Right atrium auricular region (tissue), 2 donors: ENCODE data around the gene DHCR7. TPM values are rescaled to one million over a fixed set of nuclear protein-coding genes. Genes with fewer than 3 reads are reported as not detected.

Source experiments
- DNase-seq: peaks from one replicate; pipeline ENCODE4 v3.0.0-alpha.2; 2019; ENCODE audit warnings: low spot score
- H3K27ac ChIP-seq, 2 donors: fragments of 200-600 bp; sonication (generic); 1 replicate in 1 of 2; 2 replicates in 1 of 2; pipeline ENCODE4 v1.5.1; 2016 to 2019
- H3K27me3 ChIP-seq, 2 donors: fragments of 200-600 bp; sonication (generic); one replicate each; pipeline versions ENCODE4 v1.5.1 to v1.6.0; 2017 to 2019
- H3K36me3 ChIP-seq: fragments of 200-600 bp; sonication (generic); one replicate; pipeline ENCODE4 v1.5.1; 2016
- H3K4me1 ChIP-seq, 2 donors: fragments of 200-600 bp; sonication (generic); one replicate each; pipeline versions ENCODE4 v1.5.1 to v1.6.0; 2017 to 2019
- H3K4me3 ChIP-seq, 2 donors: fragments of 200-600 bp; sonication (generic); 1 replicate in 1 of 2; 2 replicates in 1 of 2; pipeline ENCODE4 v1.5.1; 2017 to 2019; ENCODE audit warnings: mild to moderate bottlenecking in 1 of 2, moderate library complexity in 1 of 2
- H3K9me3 ChIP-seq, 2 donors: fragments of 200-600 bp; sonication (generic); one replicate each; pipeline ENCODE4 v1.5.1; 2019
- CTCF ChIP-seq, 2 donors: fragments of 200-600 bp; sonication (generic); IDR thresholded peaks; one replicate each; pipeline ENCODE4 v1.5.1; 2019; ENCODE audit warnings: antibody characterized with exemption in 2 of 2
- total RNA-seq, 2 donors: library from RNA; depleted of rRNA; stranded (reverse); fragments of >200 nt; gene quantifications; one replicate each; pipeline ENCODE4 v1.1.0, GENCODE V29; 2016

DHCR7 gene
- total RNA-seq, 2 donors from 2014 or later, result 26.8 to 37.6 TPM

- Histone ChIP-seq H3K4me3 (no peak overlapping the region), H3K27ac (no peak overlapping the region), H3K9me3 (no peaks in the 10 kb centered on the region), H3K36me3 (peaks cover 41% of the 10 kb centered on the region), H3K27me3 (no peaks in the 10 kb centered on the region), H3K4me1 (peaks cover 0 to 6% of the 10 kb centered on the region in 2 donors)
- no peak for TF ChIP-seq CTCF (IDR thresholded peaks at IDR 0.05)
- DNase-seq, result no peak
Observed at GRCh38 chr11:71485466-71485865, 37.3 kb upstream of the DHCR7 start.

GRCh38 chr11:71485063-71485399 is 36.8 kb upstream of the DHCR7 start:
- H3K27me3 ChIP-seq, result no peaks in the 10 kb centered on the region
- TF ChIP-seq CTCF (IDR thresholded peaks at IDR 0.05), result no peak
- DNase-seq, result no peak

GRCh38 chr11:71484248-71485062 is 36.3 kb upstream of the DHCR7 start:
- H3K36me3 ChIP-seq, result peaks cover 47% of the 10 kb centered on the region
- no peak for DNase-seq
- no peak for TF ChIP-seq CTCF (IDR thresholded peaks at IDR 0.05)

More at GRCh38 chr11:71485063-71485399, 36.8 kb upstream of the DHCR7 start:
- peaks cover 0 to 6% of the 10 kb centered on the region in 2 donors for H3K4me1 ChIP-seq
- no peak overlapping the region for H3K27ac ChIP-seq
- H3K36me3 ChIP-seq, result peaks cover 41% of the 10 kb centered on the region
- H3K4me3 ChIP-seq, result no peak overlapping the region
- H3K9me3 ChIP-seq, result no peaks in the 10 kb centered on the region

GRCh38 chr11:71483692-71484091 is 35.5 kb upstream of the DHCR7 start:
- no peaks in the 10 kb centered on the region for H3K9me3 ChIP-seq
- TF ChIP-seq CTCF (IDR thresholded peaks at IDR 0.05), result no peak
- no peak overlapping the region for H3K4me3 ChIP-seq
- no peak for DNase-seq
- H3K27ac ChIP-seq, result no peak overlapping the region
- H3K36me3 ChIP-seq, result peaks cover 54% of the 10 kb centered on the region
- H3K4me1 ChIP-seq, result peaks cover 0 to 5% of the 10 kb centered on the region in 2 donors
- H3K27me3 ChIP-seq, result no peaks in the 10 kb centered on the region

More at GRCh38 chr11:71484248-71485062, 36.3 kb upstream of the DHCR7 start:
- no peaks in the 10 kb centered on the region for H3K9me3 ChIP-seq
- no peak overlapping the region for H3K27ac ChIP-seq
- no peaks in the 10 kb centered on the region for H3K27me3 ChIP-seq
- peaks cover 0 to 6% of the 10 kb centered on the region in 2 donors for H3K4me1 ChIP-seq
- H3K4me3 ChIP-seq, result no peak overlapping the region

- Histone ChIP-seq H3K9me3 (no peaks in the 10 kb centered on the region), H3K4me3 (no peak overlapping the region), H3K27me3 (no peaks in the 10 kb centered on the region), H3K27ac (no peak overlapping the region), H3K4me1 (no peaks in the 10 kb centered on the region), H3K36me3 (peaks cover 61% of the 10 kb centered on the region)
- DNase-seq, result no peak
- TF ChIP-seq CTCF (IDR thresholded peaks at IDR 0.05), result no peak
Observed at GRCh38 chr11:71482746-71483364, 34.7 kb upstream of the DHCR7 start.
